GM19099 (cell line): ENCODE measurements around the gene RAI14.

Experiments used
- POLR2A ChIP-seq: IDR thresholded peaks from 3 replicates; pipeline ENCODE4 v1.6.1; 2011; ENCODE audit warnings: low read depth; ENCODE audit not compliant: insufficient read length; ENCODE audit errors: extremely low read depth

The RAI14 gene

GRCh38 chr5:34789639-34790038 lies 133.5 kb downstream of the RAI14 start:
- no peak for TF ChIP-seq POLR2A

- TF ChIP-seq POLR2A, result no peak
These were observed 133.9 kb downstream of the RAI14 start for GRCh38 chr5:34790069-34790468.

GRCh38 chr5:34791761-34792244 lies 135.7 kb downstream of the RAI14 start:
- no peak for TF ChIP-seq POLR2A

- no peak for TF ChIP-seq POLR2A
These were observed 146.9 kb downstream of the RAI14 start for GRCh38 chr5:34802834-34803563.

GRCh38 chr5:34803974-34804732 lies 148.0 kb downstream of the RAI14 start:
- TF ChIP-seq POLR2A, result no peak

- no peak for TF ChIP-seq POLR2A
These were observed 148.8 kb downstream of the RAI14 start for GRCh38 chr5:34804913-34805312.

GRCh38 chr5:34806532-34806931 lies 150.4 kb downstream of the RAI14 start:
- TF ChIP-seq POLR2A, result no peak

- TF ChIP-seq POLR2A, result no peak
These were observed 155.6 kb downstream of the RAI14 start for GRCh38 chr5:34811706-34812105.

GRCh38 chr5:34813509-34813908 lies 157.4 kb downstream of the RAI14 start:
- TF ChIP-seq POLR2A, result no peak

GRCh38 chr5:34817558-34818351 lies 161.6 kb downstream of the RAI14 start:
- TF ChIP-seq POLR2A, result no peak

GRCh38 chr5:34818717-34819116 lies 162.6 kb downstream of the RAI14 start:
- no peak for TF ChIP-seq POLR2A

GRCh38 chr5:34820593-34820992 lies 164.5 kb downstream of the RAI14 start:
- no peak for TF ChIP-seq POLR2A

- TF ChIP-seq POLR2A, result no peak
These were observed 167.0 kb downstream of the RAI14 start for GRCh38 chr5:34822956-34823715.

GRCh38 chr5:34826347-34826746 lies 170.2 kb downstream of the RAI14 start:
- TF ChIP-seq POLR2A, result no peak
